K562 (cell line): ENCODE results near the gene NAGLU. TPM values are rescaled to one million over a fixed set of nuclear protein-coding genes. Genes with fewer than 3 reads are reported as not detected.

Source experiments
- EGR1 ChIP-seq: fragments of 450-650 bp; conservative IDR thresholded peaks from 2 replicates; pipeline ENCODE4 v1.6.1; 2017; ENCODE audit warnings: mild to moderate bottlenecking
- FIP1L1 ChIP-seq: fragments of 200-400 bp; formaldehyde crosslinking; IDR thresholded peaks from 2 replicates; pipeline ENCODE4 v1.6.1; 2018; ENCODE audit warnings: mild to moderate bottlenecking, low read depth, low read length; ENCODE audit not compliant: poor library complexity, severe bottlenecking
- MAZ ChIP-seq, 2 experiments: fragments of 450-650 bp in 1 of 2; sonication (generic) in 1 of 2; formaldehyde crosslinking; IDR thresholded peaks in 1 of 2; conservative IDR thresholded peaks in 1 of 2; 2 replicates each; pipeline versions ENCODE4 v1.4.0 to v1.5.0; 2020; ENCODE audit warnings: mild to moderate bottlenecking in 1 of 2, missing genetic modification reagents in 1 of 2
- MYC ChIP-seq, 2 experiments: fragments of 250-450 bp in 1 of 2; sonication (Bioruptor Pico) in 1 of 2; IDR thresholded peaks; 2 replicates each; pipeline versions ENCODE4 v1.5.1 to v1.6.1; 2012 to 2021; ENCODE audit warnings: low read depth in 2 of 2, borderline replicate concordance in 1 of 2, improper control_type of control experiment in 1 of 2, low read length in 1 of 2, mild to moderate bottlenecking in 1 of 2, moderate library complexity in 1 of 2
- MYNN ChIP-seq, 2 experiments: sonication (generic); formaldehyde crosslinking in 1 of 2; IDR thresholded peaks; 2 replicates each; pipeline versions ENCODE4 v1.5.0 to v1.6.1; 2016 to 2020; ENCODE audit warnings: antibody characterized with exemption in 1 of 2, missing genetic modification reagents in 1 of 2
- SMAD1 ChIP-seq: fragments of 150-350 bp; IDR thresholded peaks from 2 replicates; pipeline ENCODE4 v1.6.1; 2014; ENCODE audit warnings: low read length, low read depth; ENCODE audit not compliant: partially characterized antibody
- SNRNP70 ChIP-seq: fragments of 200-400 bp; formaldehyde crosslinking; optimal IDR thresholded peaks from 2 replicates; pipeline ENCODE3; 2017; ENCODE audit warnings: low read depth, low read length
- TEAD1 ChIP-seq, 2 experiments: fragments of 450-650 bp in 1 of 2; sonication (generic) in 1 of 2; formaldehyde crosslinking; IDR thresholded peaks; 2 replicates each; pipeline versions ENCODE4 v1.4.0 to v1.8.0; 2020 to 2022; ENCODE audit warnings: mild to moderate bottlenecking in 2 of 2, missing genetic modification reagents in 1 of 2
- TOE1 ChIP-seq, 2 experiments: fragments of 450-650 bp in 1 of 2; sonication (generic) in 1 of 2; formaldehyde crosslinking in 1 of 2; IDR thresholded peaks; 2 replicates each; pipeline versions ENCODE4 v1.7.1 to v1.8.0; 2016 to 2022; ENCODE audit warnings: borderline replicate concordance in 2 of 2, mild to moderate bottlenecking in 2 of 2, antibody characterized with exemption in 1 of 2, inconsistent platforms in 1 of 2, low read depth in 1 of 2, missing genetic modification reagents in 1 of 2, moderate library complexity in 1 of 2
- ZBTB2 ChIP-seq: fragments of 450-650 bp; IDR thresholded peaks from 2 replicates; pipeline ENCODE4 v1.6.1; 2016; ENCODE audit warnings: antibody characterized with exemption
- ZBTB7A ChIP-seq: IDR thresholded peaks from 2 replicates; pipeline ENCODE4 v1.6.1; 2011; ENCODE audit warnings: low read depth, mild to moderate bottlenecking, low read length, moderate library complexity, borderline replicate concordance; ENCODE audit not compliant: control insufficient read depth
- polyA plus RNA-seq, 8 experiments: library from polyadenylated mRNA; depleted of rRNA in 4 of 8; stranded (reverse) in 5 of 8; unstranded in 3 of 8; fragments of >200 nt; fragmentation: Nextera tagmentation in 2 of 8; fragmentation: Illumina TruSeq in 1 of 8; extraction: Ambion mirVana in 2 of 8; extraction: Trizol in 1 of 8; gene quantifications; 2 replicates each; pipeline versions ENCODE4 v1.2.1 to v1.2.3, GENCODE V29; 2011 to 2014; ENCODE audit warnings: inconsistent platforms in 1 of 8, missing spikeins in 1 of 8
- total RNA-seq, 7 experiments: library from RNA; depleted of rRNA in 6 of 7; stranded (reverse); fragments of >200 nt in 6 of 7; fragmentation: Illumina TruSeq in 2 of 7; extraction: Trizol in 2 of 7; gene quantifications; 2 replicates each; pipeline versions ENCODE4 v1.2.1 to v1.2.3, GENCODE V29; 2011 to 2021; ENCODE audit warnings: low replicate concordance in 1 of 7
- TF ChIP-seq, protein P1 (sequence below), 2 experiments: fragments of 450-650 bp; formaldehyde crosslinking in 1 of 2; IDR thresholded peaks; 2 replicates each; pipeline versions ENCODE4 v1.4.0 to v1.6.1; 2014 to 2020; ENCODE audit warnings: mild to moderate bottlenecking in 2 of 2, borderline replicate concordance in 1 of 2, low read depth in 1 of 2

Gene NAGLU
- total and polyA plus RNA-seq, 9 of the 15 experiments (the other 6 are each of a cell fraction or from before 2014, with no cell fraction given) = 0.04 to 21.5 (median 8.5) TPM

- TF ChIP-seq, protein P1, sequence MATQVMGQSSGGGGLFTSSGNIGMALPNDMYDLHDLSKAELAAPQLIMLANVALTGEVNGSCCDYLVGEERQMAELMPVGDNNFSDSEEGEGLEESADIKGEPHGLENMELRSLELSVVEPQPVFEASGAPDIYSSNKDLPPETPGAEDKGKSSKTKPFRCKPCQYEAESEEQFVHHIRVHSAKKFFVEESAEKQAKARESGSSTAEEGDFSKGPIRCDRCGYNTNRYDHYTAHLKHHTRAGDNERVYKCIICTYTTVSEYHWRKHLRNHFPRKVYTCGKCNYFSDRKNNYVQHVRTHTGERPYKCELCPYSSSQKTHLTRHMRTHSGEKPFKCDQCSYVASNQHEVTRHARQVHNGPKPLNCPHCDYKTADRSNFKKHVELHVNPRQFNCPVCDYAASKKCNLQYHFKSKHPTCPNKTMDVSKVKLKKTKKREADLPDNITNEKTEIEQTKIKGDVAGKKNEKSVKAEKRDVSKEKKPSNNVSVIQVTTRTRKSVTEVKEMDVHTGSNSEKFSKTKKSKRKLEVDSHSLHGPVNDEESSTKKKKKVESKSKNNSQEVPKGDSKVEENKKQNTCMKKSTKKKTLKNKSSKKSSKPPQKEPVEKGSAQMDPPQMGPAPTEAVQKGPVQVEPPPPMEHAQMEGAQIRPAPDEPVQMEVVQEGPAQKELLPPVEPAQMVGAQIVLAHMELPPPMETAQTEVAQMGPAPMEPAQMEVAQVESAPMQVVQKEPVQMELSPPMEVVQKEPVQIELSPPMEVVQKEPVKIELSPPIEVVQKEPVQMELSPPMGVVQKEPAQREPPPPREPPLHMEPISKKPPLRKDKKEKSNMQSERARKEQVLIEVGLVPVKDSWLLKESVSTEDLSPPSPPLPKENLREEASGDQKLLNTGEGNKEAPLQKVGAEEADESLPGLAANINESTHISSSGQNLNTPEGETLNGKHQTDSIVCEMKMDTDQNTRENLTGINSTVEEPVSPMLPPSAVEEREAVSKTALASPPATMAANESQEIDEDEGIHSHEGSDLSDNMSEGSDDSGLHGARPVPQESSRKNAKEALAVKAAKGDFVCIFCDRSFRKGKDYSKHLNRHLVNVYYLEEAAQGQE (IDR thresholded peaks at IDR 0.05; ENCODE audit: borderline replicate concordance) = peak; percentile 93
- TF ChIP-seq, protein P1 (CRISPR knock-in tag; IDR thresholded peaks at IDR 0.05; ENCODE audit: low read depth) = 0 out of 2 replicates have a peak, but pooled peaks have one; percentile 10
- TF ChIP-seq TEAD1 (CRISPR knock-in tag; IDR thresholded peaks at IDR 0.05) (0 out of 4 replicates have a peak, but pooled peaks of 1 of the 2 experiments have one; percentile 20), ZBTB7A (peak; percentile 52; the same call in 1 of the 2 replicates), SNRNP70 (no peak), MYNN (IDR thresholded peaks at IDR 0.05) (no peak; the same call in 1 of the 2 replicates), MYNN (CRISPR knock-in tag; IDR thresholded peaks at IDR 0.05) (no peak), MAZ (CRISPR knock-in tag; conservative IDR thresholded peaks at IDR 0.05 in 1 of 2, IDR thresholded peaks at IDR 0.05 in 1 of 2) (0 out of 4 replicates have a peak, but pooled peaks of 1 of the 2 experiments have one; percentile 44), FIP1L1 (peak; percentile 88), EGR1 (peak; percentile 47; the same call in 1 of the 2 replicates), MYC (IDR thresholded peaks at IDR 0.05; ENCODE audit: low read depth, low read length) (peak; percentile 71), MYC (CRISPR knock-in tag; IDR thresholded peaks at IDR 0.05; ENCODE audit: borderline replicate concordance, low read depth) (0 out of 2 replicates have a peak, but pooled peaks have one; percentile 33), SMAD1 (peak; percentile 76), ZBTB2 (peak; percentile 94), TOE1 (IDR thresholded peaks at IDR 0.05; ENCODE audit: borderline replicate concordance) (peak; percentile 97), TOE1 (CRISPR knock-in tag; IDR thresholded peaks at IDR 0.05; ENCODE audit: borderline replicate concordance, low read depth) (no peak)
Measured at GRCh38 chr17:42566883-42567573, 31.0 kb downstream of the NAGLU start, which contains the start of gene MLX (continued).
